Effector CD8-positive, alpha-beta T cell (primary cell): Measurements from ENCODE around the gene SLC24A3.

Experiments
- DNase-seq: peaks from one replicate; lab custom pipeline; 2025; lab: John Stamatoyannopoulos, UW

Gene SLC24A3

DNA sequence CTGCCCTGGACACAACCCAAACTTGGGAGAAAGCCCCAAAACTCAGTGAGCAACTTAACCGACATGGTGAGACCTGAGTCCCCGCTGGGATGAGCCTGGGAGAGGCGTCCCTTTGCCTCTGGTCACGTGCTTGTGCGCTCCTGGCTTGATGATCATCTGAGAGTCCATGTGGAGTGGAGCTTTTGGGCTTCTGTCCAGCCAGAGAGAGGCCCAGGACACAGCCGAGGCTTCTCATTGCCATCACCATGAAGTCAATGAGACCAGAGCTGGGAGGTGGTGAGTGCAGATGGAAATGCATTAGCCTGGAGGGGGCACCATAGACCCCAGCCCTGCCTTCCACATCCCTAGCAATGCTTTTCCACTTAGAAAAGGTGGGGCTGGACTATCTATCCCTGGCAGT is 250.0 kb downstream of the SLC24A3 start:
- no peak for DNase-seq

DNA sequence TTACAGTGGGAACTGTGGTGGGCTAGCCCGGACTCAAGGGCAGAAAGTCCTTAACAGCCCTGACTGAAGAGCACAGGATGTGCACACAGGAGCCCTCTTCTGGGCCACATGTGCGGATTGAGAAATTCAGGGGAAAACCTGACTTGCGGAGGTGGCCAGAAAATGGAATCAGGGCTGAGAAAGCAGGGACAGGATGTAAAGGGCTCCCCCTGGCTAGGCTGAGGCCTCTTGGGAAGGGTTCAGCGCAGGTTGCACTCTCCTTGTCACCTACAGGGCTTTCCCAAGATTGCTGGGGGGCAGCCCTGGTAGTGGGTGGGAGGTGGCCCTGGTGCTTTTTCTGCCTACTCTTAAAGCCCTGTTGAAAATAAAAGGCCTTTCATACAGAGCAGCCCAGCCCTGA is 251.2 kb downstream of the SLC24A3 start:
- no peak for DNase-seq

DNA sequence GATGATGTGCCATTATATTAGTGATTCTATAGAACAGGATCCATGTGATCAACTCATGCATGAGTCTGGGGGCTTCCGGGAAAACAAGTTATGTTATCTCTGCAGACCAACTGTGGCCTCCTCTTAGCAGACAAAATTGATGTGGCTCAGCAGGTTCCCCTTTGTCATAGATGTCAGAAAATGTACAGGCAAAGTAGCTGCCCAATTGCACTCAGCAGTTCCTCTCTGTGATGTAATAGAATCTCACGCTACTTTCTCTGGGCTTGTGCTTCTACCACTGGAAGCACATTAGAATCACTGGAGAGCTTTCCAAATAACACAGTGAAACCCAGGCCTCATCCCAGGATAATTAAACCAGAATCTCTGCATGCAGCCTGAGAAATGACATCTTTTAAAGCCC is 253.1 kb downstream of the SLC24A3 start:
- DNase-seq = no peak

DNA sequence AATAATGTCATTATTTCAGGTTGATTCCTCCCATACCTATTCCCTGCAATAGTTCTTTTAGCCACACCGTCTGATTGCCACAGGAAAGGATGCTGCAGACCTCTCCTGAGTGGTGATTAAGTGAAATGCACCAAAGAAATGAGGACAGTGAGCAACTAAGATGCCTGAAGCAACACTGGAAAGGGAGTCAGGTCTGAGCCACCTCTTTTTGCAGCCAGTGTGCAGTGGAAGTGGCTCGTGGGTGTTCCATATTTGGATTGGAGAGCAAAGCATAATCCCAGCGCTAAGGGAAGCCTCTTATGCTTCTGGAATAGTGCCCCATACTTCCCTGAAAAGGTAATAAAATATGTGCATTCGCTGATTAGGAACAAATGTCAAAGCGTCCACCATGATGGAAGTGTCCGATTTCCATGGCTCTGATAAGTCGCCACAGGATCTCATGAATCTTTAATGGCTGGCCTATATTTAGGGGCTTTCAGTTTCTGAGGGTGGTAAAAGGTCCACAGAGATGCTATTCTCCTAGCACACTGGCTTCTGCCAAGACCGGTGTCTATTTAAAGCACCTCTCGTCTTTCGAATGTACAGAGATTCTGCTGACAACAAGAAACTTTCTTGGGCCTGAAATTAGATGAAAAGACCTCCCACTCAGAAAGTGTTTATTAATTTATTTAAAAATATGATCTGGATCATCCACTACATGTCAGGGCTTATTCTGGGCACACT is 253.9 kb downstream of the SLC24A3 start:
- DNase-seq = no peak

DNA sequence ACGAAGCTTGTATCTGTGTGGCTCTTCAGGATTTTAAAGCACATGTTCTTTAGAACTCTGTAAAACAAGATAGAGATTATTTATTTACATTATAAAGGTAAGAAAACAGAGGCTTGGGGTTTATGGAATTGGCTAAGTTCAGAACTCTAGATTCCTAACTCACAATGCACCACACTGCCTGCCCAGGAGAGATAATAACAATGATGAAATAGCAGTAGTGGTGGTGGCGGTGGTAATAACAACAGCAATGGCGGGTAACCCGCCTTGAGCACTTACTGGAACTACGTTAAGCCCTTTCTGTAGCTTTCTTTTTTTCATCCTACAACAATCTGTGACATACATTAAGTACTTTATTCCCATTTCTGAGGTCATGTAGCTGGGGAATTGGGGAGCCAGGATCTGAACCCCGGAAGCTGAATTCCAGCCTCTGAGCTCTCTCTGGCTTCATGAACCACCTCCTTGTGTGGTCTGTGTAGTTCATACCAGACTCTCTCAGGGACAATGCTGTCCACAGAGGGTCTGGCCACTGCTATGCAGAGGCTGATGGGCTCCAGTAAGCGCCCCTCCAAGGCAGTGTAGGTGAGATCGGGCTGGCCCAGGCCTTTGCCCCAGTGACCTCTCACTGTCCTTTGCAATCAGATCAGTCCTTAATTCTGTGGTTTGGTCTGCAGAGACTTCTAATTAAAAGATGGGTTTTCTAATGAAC is 260.9 kb downstream of the SLC24A3 start:
- DNase-seq = no peak

DNA sequence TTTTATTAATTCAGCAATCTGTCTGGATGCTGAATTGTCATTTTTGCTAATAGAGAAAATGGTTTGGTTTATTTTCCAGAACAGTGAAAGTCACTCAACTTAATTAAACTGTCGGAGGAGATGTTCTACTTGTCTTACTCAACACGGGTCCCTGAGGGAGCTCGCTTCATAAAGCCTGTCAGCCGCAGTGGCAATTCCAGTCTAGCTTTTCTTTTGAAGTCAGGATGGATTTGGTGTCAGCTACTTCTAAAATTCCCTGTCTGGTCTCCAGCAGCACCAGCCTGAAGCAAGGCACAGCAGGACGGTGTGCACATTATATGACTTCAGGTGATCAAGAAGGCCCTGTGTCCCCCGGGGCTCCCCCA is 261.5 kb downstream of the SLC24A3 start:
- DNase-seq = no peak

DNA sequence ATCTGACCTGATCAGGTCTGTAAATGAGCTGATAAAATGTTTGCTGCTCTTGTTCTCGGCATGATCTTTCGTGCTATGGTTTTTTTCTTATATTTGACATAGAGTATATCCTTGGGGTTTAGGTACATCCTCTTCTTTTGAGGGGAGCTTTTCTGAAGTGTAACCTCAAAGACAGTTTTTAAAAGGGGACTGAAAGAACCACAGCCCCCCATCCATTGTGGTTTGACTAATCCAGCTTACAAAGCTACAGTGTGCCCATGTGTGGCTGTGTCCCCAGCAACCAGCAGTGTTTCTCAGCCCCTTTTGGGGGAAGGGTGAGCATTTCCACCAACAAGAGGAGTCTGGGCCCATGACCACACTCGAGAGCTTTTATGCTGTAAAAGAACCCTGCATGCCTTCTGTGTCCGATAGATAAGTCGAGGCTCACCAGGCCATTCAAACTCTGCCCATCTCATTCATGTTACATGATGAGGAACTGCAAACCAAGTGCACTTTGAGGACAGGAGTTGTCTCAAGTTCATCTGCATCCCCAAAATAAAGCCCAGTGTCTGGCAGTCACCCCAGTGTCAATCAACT is 266.0 kb downstream of the SLC24A3 start:
- DNase-seq = no peak

DNA sequence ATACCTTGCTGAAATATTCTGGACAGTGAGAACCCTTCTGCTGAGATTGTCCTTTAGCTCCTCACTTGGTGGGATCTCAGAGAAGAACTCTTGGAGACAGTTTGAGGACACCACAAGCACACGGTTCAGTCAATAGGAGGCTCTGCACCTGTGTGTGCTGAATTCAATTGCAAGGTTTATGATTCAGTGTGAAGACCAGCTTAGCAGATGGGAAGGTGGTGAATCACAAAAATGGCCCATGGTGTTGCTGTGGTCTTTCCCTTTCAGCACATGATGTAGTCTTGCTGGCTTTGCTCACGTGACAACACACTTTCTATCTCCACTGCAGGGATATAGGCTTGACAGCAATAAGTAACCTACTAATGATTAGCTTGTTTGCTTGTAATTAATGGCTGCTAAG is 270.3 kb downstream of the SLC24A3 start:
- DNase-seq = no peak

DNA sequence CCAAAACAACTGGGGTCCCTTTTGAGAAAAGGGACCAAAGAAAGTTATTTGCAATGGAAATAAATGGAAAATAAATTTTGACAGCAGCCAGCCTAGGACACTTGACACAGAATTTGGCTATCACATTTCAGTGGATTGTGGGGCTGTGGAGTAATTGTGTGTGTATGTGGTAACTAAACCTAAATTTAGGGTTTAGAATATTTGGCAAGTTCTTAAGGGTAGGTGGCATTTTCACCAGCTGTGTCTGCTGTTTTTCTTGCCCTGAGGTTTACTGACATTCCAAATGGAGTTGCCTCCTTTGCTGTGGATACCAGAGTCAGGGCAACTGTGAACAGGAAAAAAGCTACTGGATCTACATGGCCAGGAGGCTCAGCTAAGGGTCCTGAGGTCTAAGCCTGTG is 270.9 kb downstream of the SLC24A3 start:
- DNase-seq = no peak

DNA sequence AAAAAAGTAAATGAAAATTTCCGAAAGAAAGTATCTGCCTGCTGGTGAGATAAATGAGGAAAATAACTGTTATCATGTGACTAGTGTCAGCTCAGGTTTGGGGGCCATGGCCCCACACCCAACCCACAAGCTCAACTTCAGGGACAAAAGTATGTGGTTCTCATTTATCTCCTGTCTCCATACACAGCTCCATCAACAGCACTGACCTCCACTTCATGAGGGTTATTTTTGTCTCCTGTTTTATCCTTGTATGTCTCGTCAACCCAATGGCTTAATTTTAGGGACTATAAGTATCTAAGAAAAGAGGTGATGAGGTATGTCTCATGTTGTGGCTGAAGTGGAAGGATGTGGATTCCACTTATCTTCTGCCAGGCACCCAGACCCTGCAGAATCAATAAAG is 274.0 kb downstream of the SLC24A3 start:
- DNase-seq = no peak

DNA sequence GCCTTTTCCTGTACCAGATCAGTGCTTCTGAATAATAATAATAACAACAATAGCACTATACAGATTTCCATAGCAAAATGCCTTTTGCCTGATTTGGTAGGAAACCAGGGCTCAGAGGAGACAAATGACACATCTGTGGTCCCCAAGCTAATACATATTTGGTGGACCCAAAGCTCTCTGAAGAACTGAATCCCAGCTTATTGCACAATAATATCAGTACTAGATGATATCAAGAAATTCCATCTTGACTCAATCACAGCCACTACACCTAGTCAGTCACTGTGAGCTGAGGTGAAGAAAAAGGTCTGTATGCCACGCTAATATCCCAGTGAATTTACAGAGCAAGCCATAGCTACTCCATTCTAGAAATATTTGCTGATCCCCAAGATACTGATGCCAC is 275.0 kb downstream of the SLC24A3 start:
- no peak for DNase-seq

DNA sequence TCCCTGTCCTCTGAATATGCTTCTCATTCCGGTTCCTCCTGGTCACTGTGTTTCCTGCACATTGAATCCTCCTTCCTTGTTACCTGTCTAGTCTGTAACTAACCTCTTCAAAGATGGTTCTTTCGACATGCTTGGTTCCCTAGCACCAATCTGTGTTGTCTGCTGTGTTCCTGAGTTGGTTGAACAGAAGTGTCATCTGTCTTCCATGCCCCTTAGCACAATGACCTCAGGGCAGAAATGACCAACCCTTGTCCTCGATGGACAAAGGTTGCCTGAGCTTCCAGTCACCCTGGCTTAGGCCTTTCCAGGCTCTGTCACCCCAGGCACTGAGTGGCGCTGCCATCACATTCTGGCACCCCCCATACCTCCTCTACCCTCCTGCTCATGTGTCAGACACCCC is 278.8 kb downstream of the SLC24A3 start:
- DNase-seq = no peak

DNA sequence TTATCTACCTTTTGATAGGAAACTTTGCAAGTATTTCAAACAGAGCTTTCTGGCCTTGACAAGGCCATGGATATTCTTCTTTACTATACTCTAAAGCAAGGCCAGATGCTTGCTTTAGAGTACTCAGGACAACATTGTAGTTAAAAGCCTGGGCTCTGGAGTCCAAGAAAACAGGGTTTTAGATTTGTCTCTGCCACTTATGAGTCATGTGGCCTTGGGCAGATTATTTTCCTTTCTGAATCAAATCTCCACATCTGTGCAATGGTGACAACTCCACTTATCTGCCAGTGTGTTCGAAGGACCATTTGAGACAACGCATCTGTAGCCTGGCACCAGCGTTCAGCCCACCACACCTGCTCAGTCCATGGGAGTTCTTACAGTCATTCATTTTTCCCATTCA is 279.7 kb downstream of the SLC24A3 start:
- no peak for DNase-seq

DNA sequence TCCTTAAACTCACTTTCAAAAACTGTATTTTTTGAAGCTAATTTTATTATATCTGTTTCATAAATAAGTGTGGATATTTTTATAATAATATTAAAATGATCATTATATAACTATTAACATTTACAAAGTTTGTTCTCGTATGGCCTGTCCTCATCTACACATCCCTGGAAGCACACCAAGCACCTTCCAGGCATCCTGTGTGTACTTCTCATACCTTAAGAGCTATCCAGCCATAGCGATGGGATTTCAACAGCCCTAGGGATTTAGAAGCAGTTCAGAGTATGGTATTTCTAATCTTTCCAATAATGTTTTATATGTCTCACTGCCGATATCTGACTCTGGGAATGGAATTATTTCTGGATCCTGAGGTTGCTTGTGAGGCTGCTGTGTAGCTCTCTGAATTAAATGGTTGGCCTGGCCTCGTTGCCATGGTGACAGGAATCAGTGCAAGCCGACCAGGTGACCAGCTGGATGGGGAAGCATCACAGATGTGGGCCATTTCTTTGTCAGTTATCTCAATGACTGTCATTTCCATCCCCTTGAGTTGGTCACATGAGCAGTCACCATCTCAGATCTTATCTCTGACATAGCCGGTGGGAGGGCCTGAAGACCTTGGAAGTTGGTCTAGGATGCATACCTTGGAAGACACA is 280.4 kb downstream of the SLC24A3 start:
- no peak for DNase-seq

DNA sequence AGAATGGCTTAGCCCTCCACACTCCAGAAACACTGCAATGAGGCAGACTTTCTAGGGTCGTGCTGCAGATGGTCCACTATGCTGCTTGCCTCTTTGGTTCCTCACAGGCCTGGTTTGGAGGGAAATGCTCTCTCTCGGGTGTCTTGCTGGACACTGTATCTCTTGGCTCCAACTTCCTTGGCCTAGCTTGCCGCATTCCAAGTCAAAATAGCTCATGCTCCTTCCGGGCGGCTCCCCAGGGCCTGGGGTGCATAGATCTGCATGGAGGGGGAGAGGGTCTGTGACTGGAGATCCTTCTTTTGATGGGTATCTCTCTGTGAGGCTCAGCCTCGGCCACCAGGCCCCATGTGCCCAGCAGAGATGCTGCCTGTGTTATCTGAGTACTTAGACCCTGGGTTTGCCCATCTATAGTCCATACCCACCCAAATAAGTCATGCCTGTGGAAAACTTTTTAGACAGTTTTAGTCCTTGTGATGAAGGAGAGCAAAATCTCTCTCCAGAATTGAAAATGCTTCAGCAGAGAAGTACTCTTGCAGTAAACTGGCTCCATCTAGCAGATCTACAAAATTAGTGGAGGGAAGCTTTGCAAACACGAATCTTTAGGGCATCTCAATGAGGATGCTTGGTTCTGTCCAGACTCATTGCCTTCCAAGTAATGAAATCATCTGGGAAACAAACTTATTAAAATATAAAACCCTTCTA is 281.5 kb downstream of the SLC24A3 start:
- DNase-seq = no peak

DNA sequence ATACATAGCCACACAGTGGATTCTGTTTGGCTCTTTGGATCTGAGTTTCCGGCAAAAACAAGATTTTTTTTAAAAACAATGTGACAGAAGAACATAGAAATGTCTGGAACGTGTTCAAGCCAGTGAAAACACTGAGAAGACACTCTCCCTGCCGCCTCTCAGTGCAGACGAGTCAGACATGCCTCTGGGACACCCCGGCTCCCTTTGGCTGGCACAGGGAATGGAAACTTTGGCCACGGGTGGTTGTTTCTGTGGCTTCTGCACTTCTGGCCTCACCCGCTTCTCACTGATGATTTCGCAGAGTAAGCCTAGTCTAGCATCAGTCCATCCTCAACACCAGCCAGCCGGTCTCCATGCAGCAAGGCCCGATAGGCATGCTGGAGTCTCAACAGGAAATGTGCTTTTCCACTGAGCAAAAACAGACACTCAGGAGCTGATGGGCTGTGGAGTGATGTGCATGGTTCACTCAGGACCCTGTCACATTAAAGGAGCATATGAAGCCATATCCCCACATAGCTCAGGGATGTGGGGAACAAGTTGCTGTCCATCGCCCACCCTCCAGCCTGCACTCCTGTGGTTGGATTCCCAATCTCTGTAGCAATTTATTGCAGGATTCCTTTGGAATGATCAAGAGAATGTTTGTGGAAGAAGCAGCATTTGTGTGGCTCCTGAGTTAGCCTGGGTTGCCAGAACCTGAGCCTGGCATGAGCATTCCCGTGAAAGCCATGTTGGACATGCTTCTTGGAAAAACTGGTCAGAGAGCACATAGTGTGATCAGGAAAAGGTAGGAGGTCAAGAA is 283.7 kb downstream of the SLC24A3 start:
- DNase-seq = no peak

DNA sequence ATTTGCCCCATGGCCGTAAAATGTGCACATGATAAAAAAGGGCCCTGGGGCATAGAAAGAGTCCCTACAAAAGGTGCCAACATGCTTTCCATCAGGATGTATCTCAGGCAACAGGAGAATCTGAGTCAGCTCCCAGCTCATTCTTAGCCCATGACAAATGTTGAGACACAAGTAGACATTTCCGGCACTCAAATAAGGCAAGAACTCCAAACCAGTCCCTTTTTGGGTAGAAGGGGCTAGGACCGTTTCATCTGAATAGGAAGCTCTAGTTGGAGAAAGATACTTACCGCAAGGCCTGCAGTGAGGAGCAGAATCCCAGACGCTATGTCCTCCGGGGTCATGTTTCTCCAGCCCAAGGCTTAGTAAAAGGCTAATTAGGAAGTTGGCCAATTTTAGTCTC is 284.6 kb downstream of the SLC24A3 start:
- DNase-seq = no peak

DNA sequence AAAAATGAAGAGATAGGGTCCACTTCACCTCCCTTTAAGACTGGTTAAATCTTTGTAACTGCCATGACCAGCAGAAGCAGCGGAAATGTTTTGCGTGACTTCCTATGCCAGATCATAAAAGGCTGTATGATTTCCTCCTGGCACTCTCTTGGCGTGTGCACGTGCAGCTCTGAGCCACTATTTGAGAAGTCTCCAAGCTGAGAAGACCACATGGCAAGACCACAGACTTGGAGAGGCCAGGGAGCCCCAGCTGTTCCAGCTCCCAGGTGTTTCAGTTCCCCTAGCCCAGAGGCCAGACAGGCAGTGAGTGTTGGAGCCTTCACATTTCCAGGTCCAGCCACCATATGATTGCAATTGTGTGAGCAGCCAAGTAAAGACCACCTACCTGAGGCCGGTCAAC is 286.3 kb downstream of the SLC24A3 start:
- DNase-seq = no peak

DNA sequence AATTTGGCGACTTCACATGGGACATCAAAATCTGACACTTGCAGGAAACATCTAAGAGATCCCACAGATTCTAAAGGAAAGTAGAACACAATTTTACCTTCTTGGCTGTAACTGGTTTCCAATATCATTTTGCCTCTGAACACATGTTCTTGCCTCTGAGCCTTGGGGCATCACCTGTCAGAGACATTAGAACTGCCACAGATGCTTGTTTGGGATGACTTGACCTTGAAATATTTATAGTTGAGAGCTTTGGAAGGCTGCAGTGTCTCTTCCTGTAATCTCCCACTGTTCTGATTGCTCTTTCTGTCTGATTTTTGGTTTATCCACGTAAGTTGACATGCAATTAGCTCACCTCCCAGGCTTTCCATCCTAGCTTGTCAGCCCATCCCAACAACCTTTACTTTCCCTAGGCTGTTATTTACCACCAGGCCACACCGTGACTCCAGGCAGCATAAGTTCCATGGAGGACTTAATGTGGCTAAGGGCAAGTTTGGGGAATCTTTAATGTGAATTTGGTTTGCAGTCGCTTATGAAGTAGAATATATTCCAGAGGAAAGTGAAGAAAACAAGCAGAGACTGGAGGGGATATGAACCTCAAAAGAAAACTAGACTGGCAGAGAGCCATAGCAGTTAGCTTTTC is 289.2 kb downstream of the SLC24A3 start:
- no peak for DNase-seq

DNA sequence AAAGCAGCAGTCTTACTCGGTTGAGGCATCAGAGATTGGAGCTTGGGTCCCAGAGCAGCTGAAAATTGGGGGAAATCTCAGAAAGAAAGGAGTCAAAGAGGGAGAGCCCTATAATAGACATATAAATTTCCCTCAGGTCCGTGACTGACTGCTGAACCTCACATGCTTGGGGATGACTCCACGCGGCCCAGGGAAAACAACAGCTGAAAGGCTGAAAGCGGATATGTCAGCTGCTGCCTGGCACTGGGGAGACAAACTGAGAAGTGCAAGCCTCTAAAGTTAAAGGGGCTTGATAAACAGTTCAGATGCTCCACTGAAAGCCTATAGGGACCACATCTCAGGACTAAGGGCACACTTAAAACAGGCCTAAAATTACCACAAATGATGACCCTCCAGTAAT is 289.7 kb downstream of the SLC24A3 start:
- DNase-seq = no peak

DNA sequence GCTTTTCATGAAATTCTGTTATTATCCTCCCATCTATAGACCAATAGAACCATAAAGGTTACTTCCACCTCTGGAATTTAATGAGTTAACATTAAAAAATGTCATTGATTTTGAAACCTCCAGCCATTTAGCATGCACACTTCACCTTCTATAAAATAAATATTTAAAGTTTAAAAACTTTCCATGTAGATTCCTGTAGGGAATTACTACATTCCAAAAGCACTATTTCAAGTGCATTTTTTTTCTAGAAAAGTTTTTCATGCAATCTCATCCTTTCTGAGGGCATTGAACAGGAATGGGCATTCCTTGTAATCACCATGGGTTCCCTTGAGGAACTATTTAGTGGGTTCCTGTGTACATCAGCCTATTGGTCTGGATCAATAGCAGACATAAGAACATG is 291.8 kb downstream of the SLC24A3 start:
- no peak for DNase-seq
